GM12875 (cell line): ENCODE data around the gene GASK1A.

Experiments used
- H3K4me3 ChIP-seq: one replicate; pipeline ENCODE4 v1.5.1; 2011; ENCODE audit warnings: low read depth, low read length, control low read depth
- CTCF ChIP-seq: IDR thresholded peaks from 2 replicates; pipeline ENCODE4 v1.5.1; 2011; ENCODE audit warnings: low read depth, mild to moderate bottlenecking, control low read depth, inconsistent platforms, low read length, moderate library complexity, borderline replicate concordance; ENCODE audit not compliant: insufficient read depth

The GASK1A gene

DNA sequence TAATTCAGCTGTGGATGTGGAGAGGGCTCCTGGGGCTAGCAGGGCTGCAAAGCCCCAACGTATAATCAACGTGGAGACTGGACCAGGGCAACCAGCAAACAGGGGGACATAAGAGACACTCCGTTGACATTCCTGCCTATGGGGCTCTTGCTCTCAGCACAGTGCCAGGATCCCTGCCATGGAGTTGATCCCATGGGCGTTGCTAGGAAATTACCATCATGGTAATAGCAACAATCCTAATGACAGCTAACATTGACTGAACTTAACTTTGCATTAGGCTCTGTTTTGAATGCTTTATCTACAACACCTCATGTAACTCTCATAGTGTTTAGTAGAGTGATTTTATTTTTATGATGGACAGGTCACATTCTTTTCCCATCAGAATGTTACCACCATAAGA, 16.9 kb downstream of the GASK1A start:
- H3K4me3 ChIP-seq, result no peak overlapping the region
- TF ChIP-seq CTCF, result no peak

DNA sequence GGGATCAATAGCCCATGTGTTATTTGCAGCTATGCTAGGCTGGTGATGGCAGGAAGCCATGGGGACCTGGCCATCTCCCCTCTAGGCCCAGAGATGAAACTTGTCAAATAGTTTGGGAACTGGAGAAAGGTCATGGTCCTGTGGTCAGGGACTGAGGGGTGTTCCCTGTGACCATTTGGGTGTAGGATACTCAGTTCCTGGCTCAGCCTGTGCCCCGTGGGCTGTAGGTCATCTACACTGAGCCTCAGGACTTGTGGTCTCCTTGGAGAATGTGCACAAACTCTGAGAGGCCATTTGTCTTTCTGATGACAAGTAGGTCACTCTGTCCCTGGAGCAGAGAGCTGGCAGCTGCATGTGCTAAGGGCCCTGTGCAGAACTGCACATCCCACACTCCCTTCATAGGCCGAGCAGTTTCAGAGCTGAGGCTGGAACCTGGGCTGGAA, 17.5 kb downstream of the GASK1A start:
- TF ChIP-seq CTCF, result no peak
- H3K4me3 ChIP-seq, result no peak overlapping the region

- TF ChIP-seq CTCF, result no peak
- no peak overlapping the region for H3K4me3 ChIP-seq
These were observed 20.1 kb downstream of the GASK1A start for GRCh38 chr3:42999212-42999611.

- TF ChIP-seq CTCF, result no peak
- H3K4me3 ChIP-seq, result no peak overlapping the region
These were observed 20.5 kb downstream of the GASK1A start for GRCh38 chr3:42999632-43000031.

- TF ChIP-seq CTCF, result no peak
- H3K4me3 ChIP-seq, result no peak overlapping the region
These were observed 21.3 kb downstream of the GASK1A start for GRCh38 chr3:43000387-43000786.

- H3K4me3 ChIP-seq, result no peak overlapping the region
These were observed 22.0 kb downstream of the GASK1A start for GRCh38 chr3:43001094-43001553.

More at GRCh38 chr3:43001094-43001553, 22.0 kb downstream of the GASK1A start:
- no peak for TF ChIP-seq CTCF
